SK-N-MC (cell line): Measurements from ENCODE around the gene SLC43A2.

Experiments used
- DNase-seq: peaks from one replicate; pipeline ENCODE4 v3.0.0-alpha.2; 2011; ENCODE audit warnings: low read depth, low spot score
- H3K27ac ChIP-seq: fragments of 200-600 bp; sonication (generic); 2 replicates; pipeline ENCODE4 v1.5.1; 2016; ENCODE audit warnings: mixed run types
- H3K36me3 ChIP-seq: fragments of 200-600 bp; sonication (generic); 2 replicates; pipeline ENCODE4 v1.6.1; 2017; ENCODE audit warnings: antibody characterized with exemption, low read length, mixed read lengths; ENCODE audit not compliant: insufficient read depth
- H3K4me3 ChIP-seq: fragments of 200-600 bp; sonication (generic); 2 replicates; pipeline ENCODE4 v1.5.1; 2016
- H3K9ac ChIP-seq: fragments of 200-600 bp; sonication (generic); 2 replicates; pipeline ENCODE4 v1.8.0; 2017; ENCODE audit warnings: mixed run types, mixed read lengths; ENCODE audit not compliant: insufficient read length
- H3K9me3 ChIP-seq: fragments of 200-600 bp; sonication (generic); 2 replicates; pipeline ENCODE4 v1.6.1; 2017; ENCODE audit warnings: low read depth, mild to moderate bottlenecking, antibody characterized with exemption, low read length, moderate library complexity, mixed read lengths
- EZH2 ChIP-seq: fragments of 200-600 bp; sonication (generic); IDR thresholded peaks from one replicate; pipeline ENCODE4 v1.6.1; 2017; ENCODE audit warnings: antibody characterized with exemption
- FOXP2 ChIP-seq: optimal IDR thresholded peaks from 2 replicates; pipeline ENCODE3; 2011; ENCODE audit warnings: mild to moderate bottlenecking, moderate library complexity; ENCODE audit not compliant: insufficient read depth; ENCODE audit errors: extremely low read length, control extremely low read depth
- POLR2AphosphoS5 ChIP-seq: IDR thresholded peaks from 2 replicates; pipeline ENCODE4 v1.6.1; 2012; ENCODE audit warnings: mild to moderate bottlenecking, low read depth, low read length, borderline replicate concordance

Gene SLC43A2

DNA sequence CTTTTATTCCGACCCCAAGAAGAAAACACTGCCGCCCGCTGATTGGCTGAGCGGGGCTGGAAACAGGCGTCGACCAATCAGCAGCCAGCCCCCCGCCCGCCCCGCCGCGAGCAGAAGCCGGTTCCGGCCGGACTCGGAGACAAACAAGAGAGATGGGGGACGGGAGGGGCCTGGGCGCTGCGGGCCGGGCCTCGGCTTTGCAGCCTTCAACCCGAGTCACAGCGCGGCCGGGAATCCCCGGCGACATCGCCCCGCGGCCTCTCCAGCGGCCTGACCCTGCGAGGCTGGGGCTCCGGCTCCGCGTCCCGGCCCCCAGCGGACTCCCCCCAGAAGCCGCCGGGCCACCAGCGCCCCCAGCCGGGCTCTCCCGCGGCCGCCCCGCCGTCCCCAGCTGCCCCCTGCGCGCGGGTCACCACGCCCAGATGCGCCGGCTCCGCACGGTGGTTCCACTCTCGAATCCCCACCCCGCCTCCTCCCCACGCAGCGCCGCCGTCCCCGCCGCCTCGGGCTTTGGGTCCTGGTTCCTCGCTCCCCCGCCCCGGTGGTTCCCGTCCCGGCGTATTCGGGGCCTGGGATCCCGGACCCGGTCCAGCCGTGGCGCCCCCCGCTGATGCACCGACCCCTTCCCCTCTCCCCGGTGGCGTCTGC is 346 bp upstream of the SLC43A2 start:
- TF ChIP-seq EZH2 (no peak), FOXP2 (no peak), POLR2AphosphoS5 (no peak)
- Histone ChIP-seq H3K4me3 (peak overlapping the region; percentile 81), H3K9ac (no peak overlapping the region), H3K27ac (no peak overlapping the region), H3K36me3 (no peaks in the 10 kb centered on the region), H3K9me3 (no peaks in the 10 kb centered on the region)
- peak; percentile 16 for DNase-seq

GRCh38 chr17:1627182-1627981 is 1.3 kb downstream of the SLC43A2 start:
- DNase-seq, result no peak
- Histone ChIP-seq H3K9me3 (no peaks in the 10 kb centered on the region), H3K9ac (no peak overlapping the region), H3K27ac (no peak overlapping the region), H3K36me3 (no peaks in the 10 kb centered on the region), H3K4me3 (no peak overlapping the region; the same call in 1 of the 2 replicates)
- TF ChIP-seq POLR2AphosphoS5 (no peak), FOXP2 (no peak), EZH2 (no peak)

DNA sequence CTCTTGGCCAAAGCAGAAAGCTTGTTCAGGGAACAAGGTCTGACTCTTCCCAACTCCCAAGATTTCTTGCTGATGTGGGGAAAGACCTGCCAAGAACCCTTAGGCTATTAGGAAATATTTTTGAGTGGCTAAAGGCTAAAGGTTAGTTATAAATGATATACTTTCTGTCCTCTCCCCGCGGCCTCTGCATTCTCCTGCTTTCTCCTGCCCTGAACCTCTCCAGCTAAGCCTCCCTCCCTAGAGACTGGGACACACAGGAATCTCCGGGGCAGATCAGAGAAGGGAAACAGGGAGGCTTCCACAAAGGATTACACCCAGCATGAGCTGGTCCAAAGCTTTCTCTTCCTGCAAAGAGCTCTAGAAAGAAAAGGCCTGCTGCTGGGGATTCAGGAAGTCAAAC is 2.3 kb downstream of the SLC43A2 start:
- no peak overlapping the region for H3K27ac ChIP-seq
- H3K4me3 ChIP-seq, result no peak overlapping the region
- no peak for TF ChIP-seq POLR2AphosphoS5
- TF ChIP-seq FOXP2, result no peak
- TF ChIP-seq EZH2, result no peak
- H3K9me3 ChIP-seq, result no peaks in the 10 kb centered on the region
- no peak overlapping the region for H3K9ac ChIP-seq
- H3K36me3 ChIP-seq, result no peaks in the 10 kb centered on the region
- DNase-seq, result no peak

GRCh38 chr17:1625581-1625980 is 3.1 kb downstream of the SLC43A2 start:
- Histone ChIP-seq H3K36me3 (no peaks in the 10 kb centered on the region), H3K27ac (no peak overlapping the region), H3K9ac (no peak overlapping the region), H3K9me3 (no peaks in the 10 kb centered on the region), H3K4me3 (no peak overlapping the region)
- DNase-seq, result no peak
- TF ChIP-seq FOXP2, result no peak
- TF ChIP-seq EZH2, result no peak
- TF ChIP-seq POLR2AphosphoS5, result no peak

DNA sequence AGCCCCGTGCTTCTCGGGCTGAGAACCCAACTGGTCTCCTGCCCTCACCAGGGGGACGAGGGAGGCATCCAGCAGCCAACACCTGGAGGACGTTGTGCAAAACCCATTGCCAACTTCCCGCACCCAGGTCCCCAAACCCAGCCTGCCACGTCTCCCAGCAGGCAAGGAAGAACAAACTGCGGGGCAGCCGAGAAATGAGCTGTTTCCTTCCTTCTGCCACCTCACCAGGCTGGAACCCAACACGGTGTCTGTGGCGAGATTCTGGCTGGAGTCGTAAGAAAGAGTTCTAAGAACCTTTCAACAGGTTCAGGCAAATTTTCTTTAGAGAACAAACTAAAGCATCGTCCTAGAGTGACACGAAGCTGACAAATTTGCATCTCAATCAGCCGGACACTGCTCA is 3.6 kb downstream of the SLC43A2 start:
- TF ChIP-seq POLR2AphosphoS5, result no peak
- no peak for TF ChIP-seq FOXP2
- no peak for TF ChIP-seq EZH2

DNA sequence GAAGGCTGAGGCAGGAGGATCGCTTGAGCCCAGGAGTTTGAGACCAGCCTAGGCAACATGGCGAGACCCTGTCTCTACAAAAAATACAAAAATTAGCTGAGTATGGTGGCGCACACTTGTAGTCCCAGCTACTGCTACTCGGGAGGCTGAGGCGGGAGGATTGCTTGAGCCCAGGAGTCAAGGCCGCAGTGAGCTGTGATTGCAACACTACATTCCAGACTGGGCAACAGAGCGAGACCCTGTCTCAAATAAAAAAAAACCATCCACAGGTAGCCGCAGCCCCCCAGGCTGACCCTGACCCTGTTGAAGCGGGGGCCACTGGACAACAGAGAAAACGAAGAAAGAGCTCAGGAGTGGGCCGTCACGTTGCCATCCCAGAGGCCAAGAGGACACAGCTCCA is 4.0 kb downstream of the SLC43A2 start:
- Histone ChIP-seq H3K9me3 (no peaks in the 10 kb centered on the region), H3K9ac (no peak overlapping the region), H3K36me3 (no peaks in the 10 kb centered on the region), H3K27ac (no peak overlapping the region), H3K4me3 (no peak overlapping the region)
- no peak for TF ChIP-seq POLR2AphosphoS5
- DNase-seq, result no peak

More for the DNA sequence above, 3.6 kb downstream of the SLC43A2 start:
- no peaks in the 10 kb centered on the region for H3K9me3 ChIP-seq
- H3K9ac ChIP-seq, result no peak overlapping the region
- no peak overlapping the region for H3K4me3 ChIP-seq
- no peaks in the 10 kb centered on the region for H3K36me3 ChIP-seq
- H3K27ac ChIP-seq, result no peak overlapping the region
- DNase-seq, result no peak

DNA sequence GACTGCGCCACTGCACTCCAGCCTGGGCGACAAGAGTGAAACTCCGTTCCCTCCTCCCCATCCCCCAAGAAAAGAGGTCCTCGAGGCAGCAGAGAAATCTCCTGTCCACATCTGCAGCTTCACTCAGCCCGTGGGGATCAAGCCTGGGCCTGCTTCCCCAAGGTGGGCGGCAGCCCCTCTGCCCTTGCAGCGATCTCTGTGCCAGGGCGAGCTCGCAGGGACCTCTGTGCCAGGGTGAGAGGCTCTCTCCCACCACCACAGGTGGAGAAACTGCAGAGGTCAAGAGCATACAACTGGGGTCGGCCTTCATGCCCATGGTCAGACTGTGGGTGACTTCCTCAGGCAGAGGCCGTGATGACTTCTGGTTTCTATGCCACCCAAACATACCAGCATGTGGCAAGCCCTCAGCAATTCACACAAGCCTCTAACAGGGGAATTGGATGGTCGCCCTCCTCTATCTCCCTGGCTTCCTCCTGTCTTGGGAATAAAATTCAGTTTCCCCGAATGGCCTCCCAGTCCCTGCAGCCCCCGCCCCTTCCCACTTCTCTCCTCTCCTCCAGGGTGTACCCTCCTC is 5.5 kb downstream of the SLC43A2 start:
- Histone ChIP-seq H3K4me3 (no peak overlapping the region), H3K36me3 (no peaks in the 10 kb centered on the region), H3K27ac (no peak overlapping the region), H3K9ac (no peak overlapping the region), H3K9me3 (no peaks in the 10 kb centered on the region)
- TF ChIP-seq FOXP2 (no peak), EZH2 (no peak), POLR2AphosphoS5 (no peak)
- DNase-seq, result no peak

GRCh38 chr17:1621273-1621954 is 7.2 kb downstream of the SLC43A2 start:
- no peaks in the 10 kb centered on the region for H3K36me3 ChIP-seq
- no peak overlapping the region for H3K27ac ChIP-seq
- H3K9me3 ChIP-seq, result no peaks in the 10 kb centered on the region
- DNase-seq, result no peak
- no peak overlapping the region for H3K4me3 ChIP-seq
- no peak overlapping the region for H3K9ac ChIP-seq
- TF ChIP-seq POLR2AphosphoS5, result no peak
- TF ChIP-seq EZH2, result no peak
- TF ChIP-seq FOXP2, result no peak
